ENCODE data around the gene TPPP. TPM values are rescaled to one million over a fixed set of nuclear protein-coding genes. Genes with fewer than 3 reads are reported as not detected.

The TPPP gene
- total RNA-seq, 1 donor from 2014 or later = 0.46 TPM

DNA sequence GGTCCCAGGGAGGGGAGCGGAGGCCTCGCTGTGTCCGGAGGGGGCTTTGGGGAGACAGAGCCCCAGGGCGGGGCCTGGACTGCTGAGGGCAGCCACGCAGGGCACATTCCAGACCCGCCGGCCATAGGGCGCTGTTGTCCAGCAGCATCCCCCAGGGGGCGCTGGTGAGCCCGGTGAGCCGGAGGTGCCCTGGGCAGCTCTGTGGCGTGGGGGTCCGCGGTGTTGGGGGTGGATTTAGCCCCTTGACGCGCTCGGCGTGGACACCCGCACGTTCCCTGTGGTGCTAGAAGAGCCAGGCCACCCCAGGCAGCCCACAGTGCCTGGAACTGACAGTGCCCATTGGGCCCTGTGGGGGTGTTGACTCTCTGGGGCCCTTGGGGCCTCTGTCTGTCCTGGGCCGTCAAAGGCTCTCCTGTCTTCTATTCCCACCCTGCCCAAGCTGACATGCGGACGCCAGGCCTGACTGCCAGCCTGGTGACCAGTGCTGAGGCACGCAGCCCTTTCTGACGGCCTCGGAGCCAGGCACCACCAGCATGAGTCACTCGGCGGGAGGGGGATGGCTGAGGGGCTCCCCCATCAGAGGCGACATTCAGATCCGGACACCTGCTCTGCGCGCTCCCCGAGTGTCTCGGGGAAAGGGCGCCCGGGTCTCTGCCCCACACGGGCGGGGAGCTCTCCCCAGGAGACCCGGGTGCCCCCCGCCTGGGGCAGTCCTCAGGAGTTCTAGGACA, 23.9 kb downstream of the TPPP start:
- no peak overlapping the region for H3K4me3 ChIP-seq (ENCODE audit: low read depth, low read length)
- no peak for DNase-seq (ENCODE audit: low read depth)
- TF ChIP-seq, protein P1, sequence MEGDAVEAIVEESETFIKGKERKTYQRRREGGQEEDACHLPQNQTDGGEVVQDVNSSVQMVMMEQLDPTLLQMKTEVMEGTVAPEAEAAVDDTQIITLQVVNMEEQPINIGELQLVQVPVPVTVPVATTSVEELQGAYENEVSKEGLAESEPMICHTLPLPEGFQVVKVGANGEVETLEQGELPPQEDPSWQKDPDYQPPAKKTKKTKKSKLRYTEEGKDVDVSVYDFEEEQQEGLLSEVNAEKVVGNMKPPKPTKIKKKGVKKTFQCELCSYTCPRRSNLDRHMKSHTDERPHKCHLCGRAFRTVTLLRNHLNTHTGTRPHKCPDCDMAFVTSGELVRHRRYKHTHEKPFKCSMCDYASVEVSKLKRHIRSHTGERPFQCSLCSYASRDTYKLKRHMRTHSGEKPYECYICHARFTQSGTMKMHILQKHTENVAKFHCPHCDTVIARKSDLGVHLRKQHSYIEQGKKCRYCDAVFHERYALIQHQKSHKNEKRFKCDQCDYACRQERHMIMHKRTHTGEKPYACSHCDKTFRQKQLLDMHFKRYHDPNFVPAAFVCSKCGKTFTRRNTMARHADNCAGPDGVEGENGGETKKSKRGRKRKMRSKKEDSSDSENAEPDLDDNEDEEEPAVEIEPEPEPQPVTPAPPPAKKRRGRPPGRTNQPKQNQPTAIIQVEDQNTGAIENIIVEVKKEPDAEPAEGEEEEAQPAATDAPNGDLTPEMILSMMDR (conservative IDR thresholded peaks at IDR 0.05; ENCODE audit: low read depth, low read length) = peak; percentile 73

DNA sequence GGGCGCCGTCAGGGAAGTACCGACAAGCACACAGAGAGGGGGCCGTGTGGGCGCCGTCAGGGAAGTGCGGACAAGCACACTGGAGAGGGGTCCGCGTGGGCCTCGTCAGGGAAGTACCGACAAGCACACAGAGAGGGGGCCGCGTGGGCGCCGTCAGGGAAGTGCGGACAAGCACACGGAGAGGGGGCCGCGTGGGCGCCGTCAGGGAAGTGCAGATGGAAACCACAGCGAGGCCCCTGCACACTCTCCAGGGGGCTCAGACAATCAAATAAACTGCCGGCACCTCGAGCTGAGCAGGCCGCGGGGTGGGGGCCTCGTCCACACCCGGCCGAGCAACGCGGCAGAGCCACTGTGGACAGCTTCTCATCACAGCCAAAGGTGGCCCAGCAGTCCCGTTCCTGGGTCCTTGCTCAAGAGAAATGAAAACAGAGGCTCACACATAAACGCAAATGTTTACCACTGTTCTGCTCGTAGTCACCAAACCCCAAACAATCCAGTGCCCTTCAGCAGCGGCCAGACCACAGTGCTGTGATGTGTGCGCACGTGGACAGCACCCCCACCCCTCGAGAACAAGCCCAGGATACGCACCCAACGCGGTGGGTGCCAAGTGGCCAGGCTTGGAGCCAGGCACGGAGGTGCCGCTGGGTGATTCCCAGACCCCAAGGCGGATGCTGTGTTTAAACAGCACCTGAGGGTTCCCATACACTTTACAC, 24.7 kb downstream of the TPPP start:
- TF ChIP-seq, protein P1 (conservative IDR thresholded peaks at IDR 0.05; ENCODE audit: low read depth, low read length) = no peak

DNA sequence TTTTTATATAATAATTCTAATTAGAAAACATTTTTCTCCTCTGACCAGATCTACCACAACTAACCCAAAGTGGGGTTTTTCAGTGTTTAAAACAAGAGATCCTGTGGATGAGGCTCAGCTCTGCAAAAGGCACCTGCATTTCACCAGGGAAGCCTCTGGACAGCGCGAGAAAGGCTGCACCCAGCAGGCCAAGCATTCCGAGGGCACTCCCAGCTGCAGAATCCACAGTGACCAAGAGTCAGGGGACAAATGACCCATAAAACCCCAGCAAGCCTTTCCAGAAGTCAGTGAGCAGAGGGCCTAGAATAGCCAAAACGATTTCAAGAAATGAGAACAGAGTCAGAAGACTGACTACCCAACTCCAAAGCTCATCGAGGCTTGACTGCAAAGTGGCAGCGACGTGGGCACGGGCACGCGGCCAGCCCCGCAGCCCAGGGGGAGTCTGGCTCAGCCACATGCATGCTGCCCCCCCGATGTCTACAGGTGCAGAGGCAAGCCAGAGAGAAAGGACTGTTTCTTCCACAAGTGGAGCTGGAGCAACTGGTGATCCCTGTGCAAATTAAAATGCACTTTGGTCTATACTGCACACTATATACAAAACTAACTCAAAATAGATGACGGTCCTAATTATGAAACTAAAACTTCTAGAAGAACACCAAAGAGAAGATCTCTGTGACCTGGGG, 26.2 kb downstream of the TPPP start:
- no peak for DNase-seq (ENCODE audit: low read depth)

More for the DNA sequence above, 24.7 kb downstream of the TPPP start:
- no peak overlapping the region for H3K4me3 ChIP-seq (ENCODE audit: low read depth, low read length)
- no peak for DNase-seq (ENCODE audit: low read depth)

DNA sequence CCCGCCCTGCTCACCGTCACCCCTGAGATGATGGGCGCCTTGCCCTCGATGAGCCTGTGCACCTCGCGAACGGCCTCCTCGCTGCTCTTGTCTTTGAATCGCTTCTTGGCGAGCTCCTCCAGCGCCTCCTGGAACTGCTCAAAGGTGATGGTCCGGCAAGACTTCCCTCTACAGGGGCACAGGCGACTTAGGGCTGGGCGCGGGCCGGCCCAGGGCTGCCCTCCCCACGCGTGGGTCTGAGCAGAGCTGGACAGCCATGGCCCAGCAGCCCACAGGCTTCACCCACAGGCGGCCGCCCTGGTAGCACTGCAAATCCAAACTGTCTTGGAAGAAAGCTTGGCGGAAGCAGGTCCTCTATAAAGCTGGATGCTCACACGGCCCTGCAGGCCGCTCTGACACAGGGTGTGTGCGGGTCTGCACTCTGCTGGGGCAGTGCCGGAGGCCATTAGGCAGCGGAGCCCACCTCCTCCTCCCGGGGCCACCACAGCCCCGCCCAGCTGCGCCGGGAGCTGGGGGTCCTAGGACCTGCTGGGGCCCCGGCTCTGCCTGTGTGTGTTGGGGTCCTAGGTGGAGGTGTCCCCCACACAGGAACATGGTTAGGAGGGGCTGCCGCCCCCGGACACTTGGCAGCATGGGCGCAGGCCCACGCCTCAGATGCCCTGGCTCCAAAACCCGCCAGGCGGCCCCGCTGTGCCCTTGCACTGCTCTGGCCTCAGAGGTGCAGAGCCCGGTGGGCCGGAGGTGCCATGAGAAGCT, 27.0 kb downstream of the TPPP start:
- DNase-seq (ENCODE audit: low read depth) = no peak
- TF ChIP-seq, protein P1 (conservative IDR thresholded peaks at IDR 0.05; ENCODE audit: low read depth, low read length) = no peak
- H3K4me3 ChIP-seq (ENCODE audit: low read depth, low read length) = no peak overlapping the region

More for the DNA sequence above, 26.2 kb downstream of the TPPP start:
- TF ChIP-seq, protein P1 (conservative IDR thresholded peaks at IDR 0.05; ENCODE audit: low read depth, low read length) = no peak
- H3K4me3 ChIP-seq (ENCODE audit: low read depth, low read length) = no peak overlapping the region

DNA sequence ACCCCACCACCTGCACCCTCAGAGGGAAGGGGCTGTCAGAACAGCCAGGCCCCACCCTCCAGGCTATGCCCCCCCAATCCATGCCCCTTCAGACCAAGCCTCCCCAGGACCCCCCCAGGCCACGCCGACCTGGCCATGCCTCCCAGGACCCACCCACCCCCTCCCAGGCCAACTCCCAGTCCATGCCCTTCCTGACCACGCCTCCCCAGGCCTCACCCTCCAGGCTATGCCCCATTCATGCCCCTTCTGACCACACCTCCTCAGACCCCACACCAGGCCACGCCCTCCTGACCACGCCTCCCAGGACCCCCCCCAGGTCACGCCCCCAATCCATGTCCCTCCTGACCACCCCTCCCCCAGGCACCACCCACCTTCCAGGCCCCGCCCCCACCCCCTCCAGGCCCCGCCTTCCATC, 27.6 kb downstream of the TPPP start:
- TF ChIP-seq, protein P1 (conservative IDR thresholded peaks at IDR 0.05; ENCODE audit: low read depth, low read length) = no peak
- no peak overlapping the region for H3K4me3 ChIP-seq (ENCODE audit: low read depth, low read length)
- no peak for DNase-seq (ENCODE audit: low read depth)

DNA sequence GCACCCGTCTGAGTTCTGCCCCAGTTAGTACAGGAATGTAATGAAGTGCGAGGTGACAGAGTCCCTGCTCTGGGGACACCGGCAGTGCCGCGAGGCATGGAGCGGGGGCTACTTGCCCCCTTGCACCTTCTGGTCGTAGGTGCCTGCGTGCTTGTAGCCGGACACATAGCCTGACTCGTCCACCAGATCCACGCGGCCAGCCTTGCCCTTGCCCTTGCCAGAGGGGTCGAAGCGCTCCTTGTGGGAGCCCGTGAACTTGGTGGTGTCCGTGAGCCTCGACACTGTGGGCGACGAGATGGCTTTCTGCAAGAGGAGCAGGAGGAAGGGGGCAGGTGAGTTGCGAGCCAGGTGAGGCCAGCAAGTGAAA, 28.2 kb downstream of the TPPP start:
- no peak overlapping the region for H3K4me3 ChIP-seq (ENCODE audit: low read depth, low read length)
- TF ChIP-seq, protein P1 (conservative IDR thresholded peaks at IDR 0.05; ENCODE audit: low read depth, low read length) = no peak

More for the DNA sequence above, 28.2 kb downstream of the TPPP start:
- DNase-seq (ENCODE audit: low read depth) = no peak
